Fibroblast of lung (primary cell): ENCODE data around the gene AMOT.

ENCODE experiments used
- CTCF ChIP-seq, 2 donors: IDR thresholded peaks in 1 of 2; conservative IDR thresholded peaks in 1 of 2; 1 replicate in 1 of 2; 2 replicates in 1 of 2; pipeline ENCODE4 v1.5.1; 2011 to 2012; ENCODE audit warnings: low read length in 2 of 2, control low read depth in 1 of 2, inconsistent platforms in 1 of 2, low read depth in 1 of 2, mild to moderate bottlenecking in 1 of 2
- EZH2 ChIP-seq: IDR thresholded peaks from 2 replicates; pipeline ENCODE4 v1.5.1; 2012; ENCODE audit warnings: low read length, control low read depth, mild to moderate bottlenecking; ENCODE audit errors: missing control alignments

- TF ChIP-seq CTCF (conservative IDR thresholded peaks at IDR 0.05 in 1 of 2, IDR thresholded peaks at IDR 0.05 in 1 of 2; ENCODE audit: low read depth in 1 of 2, low read length in 2 of 2) (no peak), EZH2 (no peak)
Observed at GRCh38 chrX:112820364-112821268, 20.0 kb downstream of the AMOT start.
